ENCODE results near the gene FGGY.
A peak's percentile ranks its signal among the peaks of the same experiment; 100 is the strongest.

The FGGY gene

DNA sequence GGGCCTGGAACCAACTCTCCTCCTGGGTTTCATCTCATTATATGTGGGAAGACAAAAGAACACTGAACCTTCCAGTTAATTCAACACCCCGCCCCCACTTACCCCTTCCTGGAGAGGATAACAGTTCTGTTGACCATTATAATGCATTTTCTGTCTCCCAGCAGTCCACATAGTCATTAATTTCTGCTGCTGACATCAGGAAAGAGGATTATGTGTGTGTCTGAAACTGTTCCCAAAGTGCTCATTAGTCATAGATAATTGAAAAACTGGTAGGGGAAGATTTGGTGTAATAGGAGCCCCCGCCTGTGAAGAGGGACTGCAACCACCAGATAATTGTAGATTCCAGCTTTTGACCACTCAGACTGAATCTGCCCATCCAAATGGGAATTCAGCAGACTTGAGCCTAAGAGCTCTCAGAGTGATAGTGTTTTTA lies 208.7 kb downstream of the FGGY start (continued):
- TF ChIP-seq SETDB1 (IDR thresholded peaks at IDR 0.05; ENCODE audit: insufficient read length, low read length) (no peak), ZNF311 (tag by site-specific recombination; IDR thresholded peaks at IDR 0.05; ENCODE audit: borderline replicate concordance) (no peak), AEBP2 (tag by site-specific recombination; IDR thresholded peaks at IDR 0.05; ENCODE audit: borderline replicate concordance) (no peak), ZNF664 (tag by site-specific recombination; IDR thresholded peaks at IDR 0.05) (no peak)
- TF ChIP-seq, protein P1, sequence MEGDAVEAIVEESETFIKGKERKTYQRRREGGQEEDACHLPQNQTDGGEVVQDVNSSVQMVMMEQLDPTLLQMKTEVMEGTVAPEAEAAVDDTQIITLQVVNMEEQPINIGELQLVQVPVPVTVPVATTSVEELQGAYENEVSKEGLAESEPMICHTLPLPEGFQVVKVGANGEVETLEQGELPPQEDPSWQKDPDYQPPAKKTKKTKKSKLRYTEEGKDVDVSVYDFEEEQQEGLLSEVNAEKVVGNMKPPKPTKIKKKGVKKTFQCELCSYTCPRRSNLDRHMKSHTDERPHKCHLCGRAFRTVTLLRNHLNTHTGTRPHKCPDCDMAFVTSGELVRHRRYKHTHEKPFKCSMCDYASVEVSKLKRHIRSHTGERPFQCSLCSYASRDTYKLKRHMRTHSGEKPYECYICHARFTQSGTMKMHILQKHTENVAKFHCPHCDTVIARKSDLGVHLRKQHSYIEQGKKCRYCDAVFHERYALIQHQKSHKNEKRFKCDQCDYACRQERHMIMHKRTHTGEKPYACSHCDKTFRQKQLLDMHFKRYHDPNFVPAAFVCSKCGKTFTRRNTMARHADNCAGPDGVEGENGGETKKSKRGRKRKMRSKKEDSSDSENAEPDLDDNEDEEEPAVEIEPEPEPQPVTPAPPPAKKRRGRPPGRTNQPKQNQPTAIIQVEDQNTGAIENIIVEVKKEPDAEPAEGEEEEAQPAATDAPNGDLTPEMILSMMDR (tag by site-specific recombination; IDR thresholded peaks at IDR 0.05): no peak

DNA sequence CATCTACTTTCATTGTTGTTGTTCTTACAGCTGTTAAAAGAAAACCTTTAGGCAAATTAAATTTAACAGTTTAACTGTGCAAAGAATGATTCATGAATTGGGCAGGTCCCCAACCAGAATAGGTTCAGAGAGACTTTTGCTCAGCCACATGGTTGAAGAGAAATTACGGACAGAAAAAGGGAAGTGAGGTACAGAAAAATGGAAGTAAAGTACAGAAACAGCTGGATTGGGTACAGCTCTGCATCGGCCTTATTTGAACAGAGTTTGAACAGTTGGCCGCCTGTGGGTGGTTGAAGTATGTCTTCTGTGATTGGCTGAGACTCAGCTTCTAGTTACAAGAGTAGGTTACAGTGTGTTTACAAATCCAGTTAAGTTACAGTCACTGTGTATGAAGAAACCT lies 210.1 kb downstream of the FGGY start:
- Histone ChIP-seq H3K4me3 (ENCODE audit: low read depth, low read length) (no peak overlapping the region), H3K4me1 (ENCODE audit: control insufficient read depth, insufficient read depth, low read length) (peaks cover 3% of the 10 kb centered on the region), H3K36me3 (ENCODE audit: control insufficient read depth in 2 of 2, insufficient read depth in 1 of 2, low read length in 2 of 2) (no peaks in the 10 kb centered on the region), H3K9me3 (ENCODE audit: control insufficient read depth, insufficient read depth, low read depth, low read length) (no peaks in the 10 kb centered on the region), H3K27ac (ENCODE audit: extremely low read depth, low read depth, low read length) (no peak overlapping the region)
- ChIA-PET POLR2A (no interaction called here), CTCF (no interaction called here)
- TF ChIP-seq, protein P2, sequence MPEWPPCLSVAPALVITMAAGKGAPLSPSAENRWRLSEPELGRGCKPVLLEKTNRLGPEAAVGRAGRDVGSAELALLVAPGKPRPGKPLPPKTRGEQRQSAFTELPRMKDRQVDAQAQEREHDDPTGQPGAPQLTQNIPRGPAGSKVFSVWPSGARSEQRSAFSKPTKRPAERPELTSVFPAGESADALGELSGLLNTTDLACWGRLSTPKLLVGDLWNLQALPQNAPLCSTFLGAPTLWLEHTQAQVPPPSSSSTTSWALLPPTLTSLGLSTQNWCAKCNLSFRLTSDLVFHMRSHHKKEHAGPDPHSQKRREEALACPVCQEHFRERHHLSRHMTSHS (tag by site-specific recombination; IDR thresholded peaks at IDR 0.05): no peak
- no peak for TF ChIP-seq ZNF561 (tag by site-specific recombination; IDR thresholded peaks at IDR 0.05; ENCODE audit: borderline replicate concordance)
- no peak for TF ChIP-seq ELK4 (IDR thresholded peaks at IDR 0.05; ENCODE audit: borderline replicate concordance, low read depth, low read length)
- peak; percentile 18; the same call in 1 of the 2 replicates for TF ChIP-seq PRDM6 (tag by site-specific recombination; IDR thresholded peaks at IDR 0.05)
- no peak for TF ChIP-seq YY2 (tag by site-specific recombination; IDR thresholded peaks at IDR 0.05)
- no peak for TF ChIP-seq ZNF624 (tag by site-specific recombination; IDR thresholded peaks at IDR 0.05)
- TF ChIP-seq ZNF549 (tag by site-specific recombination; IDR thresholded peaks at IDR 0.05): peak; percentile 90
- TF ChIP-seq OSR2 (tag by site-specific recombination; IDR thresholded peaks at IDR 0.05): no peak
- TF ChIP-seq ZSCAN30 (tag by site-specific recombination; IDR thresholded peaks at IDR 0.05): no peak
- no peak for TF ChIP-seq ZNF398 (tag by site-specific recombination; IDR thresholded peaks at IDR 0.05)
- TF ChIP-seq ZNF404 (tag by site-specific recombination; IDR thresholded peaks at IDR 0.05): no peak
- TF ChIP-seq ZNF596 (tag by site-specific recombination; IDR thresholded peaks at IDR 0.05): no peak
- no peak for TF ChIP-seq ZBTB17 (tag by site-specific recombination; IDR thresholded peaks at IDR 0.05)
- no peak for TF ChIP-seq ZNF211 (tag by site-specific recombination; IDR thresholded peaks at IDR 0.05; ENCODE audit: low read depth)
- TF ChIP-seq, protein P3, sequence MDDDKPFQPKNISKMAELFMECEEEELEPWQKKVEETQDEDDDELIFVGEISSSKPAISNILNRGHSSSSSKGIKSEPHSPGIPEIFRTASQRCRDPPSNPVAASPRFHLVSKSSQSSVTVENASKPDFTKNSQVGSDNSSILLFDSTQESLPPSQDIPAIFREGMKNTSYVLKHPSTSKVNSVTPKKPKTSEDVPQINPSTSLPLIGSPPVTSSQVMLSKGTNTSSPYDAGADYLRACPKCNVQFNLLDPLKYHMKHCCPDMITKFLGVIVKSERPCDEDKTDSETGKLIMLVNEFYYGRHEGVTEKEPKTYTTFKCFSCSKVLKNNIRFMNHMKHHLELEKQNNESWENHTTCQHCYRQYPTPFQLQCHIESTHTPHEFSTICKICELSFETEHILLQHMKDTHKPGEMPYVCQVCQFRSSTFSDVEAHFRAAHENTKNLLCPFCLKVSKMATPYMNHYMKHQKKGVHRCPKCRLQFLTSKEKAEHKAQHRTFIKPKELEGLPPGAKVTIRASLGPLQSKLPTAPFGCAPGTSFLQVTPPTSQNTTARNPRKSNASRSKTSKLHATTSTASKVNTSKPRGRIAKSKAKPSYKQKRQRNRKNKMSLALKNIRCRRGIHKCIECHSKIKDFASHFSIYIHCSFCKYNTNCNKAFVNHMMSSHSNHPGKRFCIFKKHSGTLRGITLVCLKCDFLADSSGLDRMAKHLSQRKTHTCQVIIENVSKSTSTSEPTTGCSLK (tag by site-specific recombination; IDR thresholded peaks at IDR 0.05): no peak
- no peak for TF ChIP-seq ZNF704 (tag by site-specific recombination; IDR thresholded peaks at IDR 0.05)

All from HEK293 (cell line).